ENCODE data around the gene TMEM240.
"Not testable (repeated sequence)": the region's sequence is repeated elsewhere in the genome, so short reads cannot be mapped to it uniquely, and the experiment has no call there.

TMEM240 gene

DNA sequence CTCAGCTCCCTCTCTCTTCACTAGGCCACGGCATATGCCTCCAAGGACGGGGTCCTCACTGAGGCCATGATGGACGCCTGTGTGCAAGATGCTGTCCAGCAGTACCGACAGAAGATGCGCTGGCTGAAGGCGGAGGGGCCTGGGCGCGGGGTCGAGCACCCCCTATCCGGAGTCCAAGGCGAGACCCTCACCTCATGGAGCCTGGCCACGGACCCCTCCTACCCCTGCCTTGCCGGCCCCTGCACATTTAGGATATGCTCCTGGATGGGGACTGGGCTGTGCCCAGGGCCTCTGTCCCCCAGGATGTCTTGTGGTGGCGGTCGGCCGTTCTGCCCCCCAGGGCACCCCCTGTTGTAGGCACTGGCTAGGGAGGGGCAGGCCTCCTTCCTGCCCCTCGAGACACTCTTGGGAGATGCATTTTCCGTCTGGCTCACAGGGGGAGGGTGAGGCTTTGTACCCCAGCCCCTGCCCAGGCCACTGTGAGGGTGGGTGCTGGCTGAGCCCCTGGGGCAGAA, 44.9 kb downstream of the TMEM240 start:
- H3K4me1 ChIP-seq (ENCODE audit: insufficient read depth, low read length); H3K27me3 ChIP-seq (ENCODE audit: control insufficient read depth in 1 of 2, insufficient read depth in 2 of 2, low read length in 2 of 2); H3K9ac ChIP-seq (ENCODE audit: low read length); H3K9me3 ChIP-seq (ENCODE audit: low read length); H3K27ac ChIP-seq (ENCODE audit: low read depth, low read length); H3K4me3 ChIP-seq (ENCODE audit: low read depth in 1 of 2, low read length in 2 of 2): not testable (repeated sequence)
- peaks cover 13% of the 10 kb centered on the region for H3K36me3 ChIP-seq (ENCODE audit: insufficient read depth, low read length)

- H3K9me3 ChIP-seq (ENCODE audit: low read length); H3K27ac ChIP-seq (ENCODE audit: low read depth, low read length); H3K9ac ChIP-seq (ENCODE audit: low read length); H3K27me3 ChIP-seq (ENCODE audit: control insufficient read depth in 1 of 2, insufficient read depth in 2 of 2, low read length in 2 of 2); H3K4me3 ChIP-seq (ENCODE audit: low read depth in 1 of 2, low read length in 2 of 2); H3K4me1 ChIP-seq (ENCODE audit: insufficient read depth, low read length): not testable (repeated sequence)
- H3K36me3 ChIP-seq (ENCODE audit: insufficient read depth, low read length), result peaks cover 17% of the 10 kb centered on the region
These were observed 46.1 kb downstream of the TMEM240 start for GRCh38 chr1:1494311-1494710.

- H3K4me1 ChIP-seq (ENCODE audit: insufficient read depth, low read length), result no peaks in the 10 kb centered on the region
- H3K9ac ChIP-seq (ENCODE audit: low read length), result no peak overlapping the region
- no peak overlapping the region for H3K27ac ChIP-seq (ENCODE audit: low read depth, low read length)
- H3K27me3 ChIP-seq (ENCODE audit: control insufficient read depth in 1 of 2, insufficient read depth in 2 of 2, low read length in 2 of 2), result no peaks in the 10 kb centered on the region
- H3K9me3 ChIP-seq (ENCODE audit: low read length), result no peaks in the 10 kb centered on the region
- no peak overlapping the region for H3K4me3 ChIP-seq (ENCODE audit: low read depth in 1 of 2, low read length in 2 of 2)
- peaks cover 28% of the 10 kb centered on the region for H3K36me3 ChIP-seq (ENCODE audit: insufficient read depth, low read length)
These were observed 48.8 kb downstream of the TMEM240 start for GRCh38 chr1:1491601-1492000.

DNA sequence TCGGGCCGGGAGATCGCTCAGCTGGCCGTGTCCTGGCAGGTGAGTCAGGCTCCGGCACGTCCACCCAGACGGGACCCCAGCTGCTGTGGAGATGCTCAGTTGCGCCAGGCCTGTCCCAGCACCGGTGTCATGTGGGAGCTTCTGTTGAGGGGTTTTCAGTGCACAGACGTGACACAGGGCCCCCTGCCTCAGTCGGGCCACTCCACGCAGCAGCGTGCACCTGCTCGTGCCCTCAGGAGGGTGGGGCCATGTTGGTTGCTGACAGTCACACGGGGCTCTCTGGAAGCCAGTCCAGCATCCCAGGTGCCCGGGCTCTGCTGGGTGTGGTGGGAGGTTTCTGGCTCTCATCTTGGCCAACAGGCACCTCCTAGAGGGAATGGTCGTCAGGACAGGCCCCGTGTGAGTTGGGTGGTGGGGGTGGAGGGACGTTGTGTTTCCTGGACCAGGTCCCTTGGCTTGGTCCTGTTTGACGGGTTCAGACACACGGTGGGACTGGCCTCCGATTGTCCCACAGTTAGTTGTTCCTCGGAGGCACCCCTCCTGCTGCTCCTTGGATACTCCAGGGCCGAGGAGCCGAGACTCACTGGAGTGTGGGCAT, 49.7 kb downstream of the TMEM240 start:
- Histone ChIP-seq H3K4me1 (ENCODE audit: insufficient read depth, low read length) (no peaks in the 10 kb centered on the region), H3K27me3 (ENCODE audit: control insufficient read depth in 1 of 2, insufficient read depth in 2 of 2, low read length in 2 of 2) (no peaks in the 10 kb centered on the region), H3K27ac (ENCODE audit: low read depth, low read length) (no peak overlapping the region), H3K36me3 (ENCODE audit: insufficient read depth, low read length) (peaks cover 28% of the 10 kb centered on the region), H3K4me3 (ENCODE audit: low read depth in 1 of 2, low read length in 2 of 2) (no peak overlapping the region), H3K9me3 (ENCODE audit: low read length) (no peaks in the 10 kb centered on the region), H3K9ac (ENCODE audit: low read length) (no peak overlapping the region)

GRCh38 chr1:1489861-1490260, 50.6 kb downstream of the TMEM240 start:
- H3K9ac ChIP-seq (ENCODE audit: low read length), result no peak overlapping the region
- peaks cover 28% of the 10 kb centered on the region for H3K36me3 ChIP-seq (ENCODE audit: insufficient read depth, low read length)
- H3K27ac ChIP-seq (ENCODE audit: low read depth, low read length), result no peak overlapping the region
- H3K4me1 ChIP-seq (ENCODE audit: insufficient read depth, low read length), result no peaks in the 10 kb centered on the region
- H3K4me3 ChIP-seq (ENCODE audit: low read depth in 1 of 2, low read length in 2 of 2), result no peak overlapping the region
- no peaks in the 10 kb centered on the region for H3K9me3 ChIP-seq (ENCODE audit: low read length)
- H3K27me3 ChIP-seq (ENCODE audit: control insufficient read depth in 1 of 2, insufficient read depth in 2 of 2, low read length in 2 of 2), result no peaks in the 10 kb centered on the region

DNA sequence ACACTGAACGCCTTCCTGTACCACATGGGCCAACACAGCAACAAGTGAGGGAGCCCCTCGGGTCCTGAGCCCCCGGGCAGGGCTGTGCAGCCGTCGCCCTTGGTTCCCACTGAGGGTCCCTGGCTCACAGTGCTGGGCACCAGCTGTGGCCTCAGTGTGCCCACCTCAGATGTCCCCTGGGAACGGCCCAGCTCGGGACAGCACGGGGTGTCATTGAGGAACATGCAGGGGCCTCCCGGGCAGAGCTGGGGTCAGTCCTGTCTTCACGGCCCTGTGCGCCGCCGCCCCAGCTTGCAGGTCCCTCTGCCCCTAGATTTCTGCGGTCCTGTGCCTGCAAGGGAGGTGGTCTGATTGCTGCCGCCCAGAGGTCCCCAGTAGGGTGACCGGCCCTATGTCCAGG, 51.2 kb downstream of the TMEM240 start:
- Histone ChIP-seq H3K9ac (ENCODE audit: low read length) (no peak overlapping the region), H3K4me1 (ENCODE audit: insufficient read depth, low read length) (no peaks in the 10 kb centered on the region), H3K36me3 (ENCODE audit: insufficient read depth, low read length) (peaks cover 28% of the 10 kb centered on the region), H3K27me3 (ENCODE audit: control insufficient read depth in 1 of 2, insufficient read depth in 2 of 2, low read length in 2 of 2) (no peaks in the 10 kb centered on the region), H3K27ac (ENCODE audit: low read depth, low read length) (no peak overlapping the region), H3K4me3 (ENCODE audit: low read depth in 1 of 2, low read length in 2 of 2) (no peak overlapping the region), H3K9me3 (ENCODE audit: low read length) (no peaks in the 10 kb centered on the region)

DNA sequence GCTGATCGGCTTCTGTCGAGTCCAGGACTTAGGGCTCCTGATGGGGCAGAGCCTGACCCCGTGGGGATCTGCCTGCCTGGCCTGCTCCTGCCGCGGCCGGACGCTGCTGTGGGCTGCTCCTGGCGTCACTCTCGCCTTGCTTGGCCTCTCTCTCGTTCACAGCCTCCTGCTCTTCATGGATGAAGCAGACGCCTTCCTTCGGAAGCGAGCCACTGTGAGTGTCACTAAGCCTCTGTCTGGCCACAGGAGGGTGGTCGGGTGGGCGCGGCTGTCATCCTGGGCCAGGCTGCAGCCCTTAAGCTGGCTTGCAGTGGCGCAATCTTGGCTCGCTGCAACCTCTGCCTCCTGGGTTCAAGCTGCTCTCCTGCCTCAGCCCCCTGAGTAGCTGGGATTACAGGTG, 52.7 kb downstream of the TMEM240 start:
- Histone ChIP-seq H3K4me3 (ENCODE audit: low read depth in 1 of 2, low read length in 2 of 2) (no peak overlapping the region), H3K9ac (ENCODE audit: low read length) (no peak overlapping the region), H3K27ac (ENCODE audit: low read depth, low read length) (no peak overlapping the region), H3K27me3 (ENCODE audit: control insufficient read depth in 1 of 2, insufficient read depth in 2 of 2, low read length in 2 of 2) (no peaks in the 10 kb centered on the region), H3K4me1 (ENCODE audit: insufficient read depth, low read length) (no peaks in the 10 kb centered on the region), H3K9me3 (ENCODE audit: low read length) (no peaks in the 10 kb centered on the region), H3K36me3 (ENCODE audit: insufficient read depth, low read length) (peaks cover 33% of the 10 kb centered on the region)

DNA sequence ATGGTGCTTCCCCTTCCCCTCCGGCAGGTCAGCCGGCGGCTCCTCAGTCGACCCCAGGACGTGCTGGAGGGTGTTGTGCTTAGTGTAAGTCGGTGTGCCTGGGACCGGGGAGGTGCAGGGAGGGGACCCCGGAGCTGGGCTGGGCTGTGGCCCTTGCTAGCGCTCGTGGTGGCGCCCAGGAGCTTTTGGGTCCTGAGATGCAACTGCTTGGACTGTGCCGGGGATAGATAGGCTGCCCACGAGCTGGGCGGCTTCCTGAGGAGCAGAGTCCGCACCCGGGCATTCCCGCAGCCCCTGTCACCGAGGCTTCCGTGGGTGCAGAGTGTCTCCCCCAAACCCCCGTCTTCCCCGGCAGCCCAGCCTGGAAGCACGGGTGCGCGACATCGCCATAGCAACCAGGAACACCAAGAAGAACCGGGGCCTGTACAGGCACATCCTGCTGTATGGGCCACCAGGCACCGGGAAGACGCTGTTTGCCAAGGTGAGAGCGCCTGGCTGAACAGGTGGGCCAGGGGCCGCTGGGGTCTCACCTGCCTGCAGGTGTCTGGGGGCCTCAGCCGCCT, 54.6 kb downstream of the TMEM240 start:
- H3K27ac ChIP-seq (ENCODE audit: low read depth, low read length); H3K9ac ChIP-seq (ENCODE audit: low read length); H3K4me3 ChIP-seq (ENCODE audit: low read depth in 1 of 2, low read length in 2 of 2); H3K4me1 ChIP-seq (ENCODE audit: insufficient read depth, low read length); H3K9me3 ChIP-seq (ENCODE audit: low read length); H3K27me3 ChIP-seq (ENCODE audit: control insufficient read depth in 1 of 2, insufficient read depth in 2 of 2, low read length in 2 of 2): not testable (repeated sequence)
- peaks cover 25% of the 10 kb centered on the region for H3K36me3 ChIP-seq (ENCODE audit: insufficient read depth, low read length)

GRCh38 chr1:1484976-1485750, 55.3 kb downstream of the TMEM240 start:
- not testable (repeated sequence) for H3K27me3 ChIP-seq (ENCODE audit: control insufficient read depth in 1 of 2, insufficient read depth in 2 of 2, low read length in 2 of 2); H3K9ac ChIP-seq (ENCODE audit: low read length); H3K4me1 ChIP-seq (ENCODE audit: insufficient read depth, low read length); H3K27ac ChIP-seq (ENCODE audit: low read depth, low read length); H3K4me3 ChIP-seq (ENCODE audit: low read depth in 1 of 2, low read length in 2 of 2); H3K9me3 ChIP-seq (ENCODE audit: low read length)
- H3K36me3 ChIP-seq (ENCODE audit: insufficient read depth, low read length), result peaks cover 22% of the 10 kb centered on the region
